HG02678 (cell line): ENCODE measurements around the gene PDE4B.
A peak's percentile ranks its signal among the peaks of the same experiment; 100 is the strongest.

Experiments
- ATAC-seq: cut with Tn5 transposase; IDR thresholded peaks from one replicate; pipeline ENCODE4 v1.9.1; 2021; ENCODE audit warnings: mild to moderate bottlenecking, moderate library complexity; ENCODE audit not compliant: unreplicated experiment

Gene PDE4B

GRCh38 chr1:66327588-66327987 is 534.9 kb downstream of the PDE4B start:
- no peak for ATAC-seq

- no peak for ATAC-seq
Observed at GRCh38 chr1:66328896-66329295, 536.2 kb downstream of the PDE4B start.

GRCh38 chr1:66330722-66331141 is 538.0 kb downstream of the PDE4B start:
- no peak for ATAC-seq

- peak; percentile 25 for ATAC-seq
Observed at GRCh38 chr1:66331658-66332547, 539.2 kb downstream of the PDE4B start.

- ATAC-seq = no peak
Observed at GRCh38 chr1:66332548-66332901, 539.8 kb downstream of the PDE4B start.

- ATAC-seq = no peak
Observed at GRCh38 chr1:66333466-66334199, 540.9 kb downstream of the PDE4B start.

- ATAC-seq = no peak
Observed at GRCh38 chr1:66334318-66334717, 541.6 kb downstream of the PDE4B start.

- ATAC-seq = no peak
Observed at GRCh38 chr1:66335125-66335524, 542.4 kb downstream of the PDE4B start.

GRCh38 chr1:66335859-66336640 is 543.4 kb downstream of the PDE4B start:
- ATAC-seq = peak; percentile 78

GRCh38 chr1:66336641-66336990 is 543.9 kb downstream of the PDE4B start:
- ATAC-seq = no peak

GRCh38 chr1:66337249-66337648 is 544.6 kb downstream of the PDE4B start:
- no peak for ATAC-seq

GRCh38 chr1:66339944-66340343 is 547.2 kb downstream of the PDE4B start:
- ATAC-seq = no peak

- ATAC-seq = no peak
Observed at GRCh38 chr1:66341446-66342089, 548.9 kb downstream of the PDE4B start.

GRCh38 chr1:66342707-66343106 is 550.0 kb downstream of the PDE4B start:
- no peak for ATAC-seq

- ATAC-seq = no peak
Observed at GRCh38 chr1:66343569-66344325, 551.1 kb downstream of the PDE4B start.

GRCh38 chr1:66346057-66346795 is 553.5 kb downstream of the PDE4B start:
- ATAC-seq = no peak

- ATAC-seq = no peak
Observed at GRCh38 chr1:66346873-66347272, 554.2 kb downstream of the PDE4B start.

- no peak for ATAC-seq
Observed at GRCh38 chr1:66348776-66349175, 556.1 kb downstream of the PDE4B start.

- ATAC-seq = no peak
Observed at GRCh38 chr1:66349242-66349641, 556.5 kb downstream of the PDE4B start.
